GM23338 (cell line): ENCODE data around the gene EIF2D.

Source experiments
- CREB1 ChIP-seq: fragments of 250-450 bp; sonication (Bioruptor Pico); IDR thresholded peaks from 2 replicates; pipeline ENCODE4 v1.5.0; 2020; ENCODE audit warnings: low read depth, mild to moderate bottlenecking, moderate library complexity
- EZH2 ChIP-seq: fragments of 200-600 bp; sonication (generic); IDR thresholded peaks from one replicate; pipeline ENCODE4 v1.8.0; 2017; ENCODE audit warnings: antibody characterized with exemption, mild to moderate bottlenecking, low read depth; ENCODE audit not compliant: unreplicated experiment
- EZH2phosphoT487 ChIP-seq: fragments of 200-600 bp; sonication (generic); IDR thresholded peaks from one replicate; pipeline ENCODE4 v1.8.1; 2018; ENCODE audit warnings: antibody characterized with exemption; ENCODE audit not compliant: unreplicated experiment
- POLR2AphosphoS5 ChIP-seq: IDR thresholded peaks from 2 replicates; pipeline ENCODE4 v1.6.1; 2016; ENCODE audit warnings: antibody characterized with exemption, low read depth
- TF ChIP-seq, protein P1 (sequence below), 2 experiments: fragments of 200-600 bp in 1 of 2; sonication (generic) in 1 of 2; conservative IDR thresholded peaks; 2 replicates each; pipeline versions ENCODE4 v1.5.1 to v1.6.1; 2016 to 2017; ENCODE audit warnings: antibody characterized with exemption in 2 of 2, low read depth in 2 of 2, mild to moderate bottlenecking in 2 of 2, moderate library complexity in 1 of 2
- TF ChIP-seq, protein P2 (sequence below): IDR thresholded peaks from 2 replicates; pipeline ENCODE4 v1.6.1; 2016; ENCODE audit warnings: antibody characterized with exemption
- TF ChIP-seq, protein P3 (sequence below): IDR thresholded peaks from one replicate; pipeline ENCODE4 v1.6.1; 2018; ENCODE audit warnings: antibody characterized with exemption; ENCODE audit not compliant: unreplicated experiment

DNA sequence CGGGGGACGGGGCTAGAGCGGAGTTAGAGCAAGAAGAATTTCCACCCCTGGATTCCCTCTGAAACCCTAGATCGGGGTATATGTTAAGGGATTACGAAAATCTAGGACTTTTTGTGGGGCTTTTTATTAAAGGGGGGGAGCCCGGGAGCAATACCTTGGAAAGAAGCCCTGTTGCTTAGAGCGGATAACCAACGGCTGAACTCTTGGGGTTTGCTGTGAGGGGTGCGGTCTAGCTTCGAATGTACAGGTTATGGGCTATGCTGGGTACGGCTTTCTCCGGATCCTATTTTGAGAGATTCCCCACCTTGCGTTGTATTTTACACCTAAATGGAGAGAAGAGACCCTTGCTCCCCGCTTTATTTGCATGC is 23.7 kb upstream of the EIF2D start:
- TF ChIP-seq EZH2phosphoT487: no peak
- TF ChIP-seq, protein P1, sequence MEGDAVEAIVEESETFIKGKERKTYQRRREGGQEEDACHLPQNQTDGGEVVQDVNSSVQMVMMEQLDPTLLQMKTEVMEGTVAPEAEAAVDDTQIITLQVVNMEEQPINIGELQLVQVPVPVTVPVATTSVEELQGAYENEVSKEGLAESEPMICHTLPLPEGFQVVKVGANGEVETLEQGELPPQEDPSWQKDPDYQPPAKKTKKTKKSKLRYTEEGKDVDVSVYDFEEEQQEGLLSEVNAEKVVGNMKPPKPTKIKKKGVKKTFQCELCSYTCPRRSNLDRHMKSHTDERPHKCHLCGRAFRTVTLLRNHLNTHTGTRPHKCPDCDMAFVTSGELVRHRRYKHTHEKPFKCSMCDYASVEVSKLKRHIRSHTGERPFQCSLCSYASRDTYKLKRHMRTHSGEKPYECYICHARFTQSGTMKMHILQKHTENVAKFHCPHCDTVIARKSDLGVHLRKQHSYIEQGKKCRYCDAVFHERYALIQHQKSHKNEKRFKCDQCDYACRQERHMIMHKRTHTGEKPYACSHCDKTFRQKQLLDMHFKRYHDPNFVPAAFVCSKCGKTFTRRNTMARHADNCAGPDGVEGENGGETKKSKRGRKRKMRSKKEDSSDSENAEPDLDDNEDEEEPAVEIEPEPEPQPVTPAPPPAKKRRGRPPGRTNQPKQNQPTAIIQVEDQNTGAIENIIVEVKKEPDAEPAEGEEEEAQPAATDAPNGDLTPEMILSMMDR (conservative IDR thresholded peaks at IDR 0.05; ENCODE audit: low read depth in 2 of 2): no peak
- no peak for TF ChIP-seq POLR2AphosphoS5
- TF ChIP-seq EZH2: no peak
- TF ChIP-seq CREB1 (CRISPR knock-in tag): no peak
- TF ChIP-seq, protein P2, sequence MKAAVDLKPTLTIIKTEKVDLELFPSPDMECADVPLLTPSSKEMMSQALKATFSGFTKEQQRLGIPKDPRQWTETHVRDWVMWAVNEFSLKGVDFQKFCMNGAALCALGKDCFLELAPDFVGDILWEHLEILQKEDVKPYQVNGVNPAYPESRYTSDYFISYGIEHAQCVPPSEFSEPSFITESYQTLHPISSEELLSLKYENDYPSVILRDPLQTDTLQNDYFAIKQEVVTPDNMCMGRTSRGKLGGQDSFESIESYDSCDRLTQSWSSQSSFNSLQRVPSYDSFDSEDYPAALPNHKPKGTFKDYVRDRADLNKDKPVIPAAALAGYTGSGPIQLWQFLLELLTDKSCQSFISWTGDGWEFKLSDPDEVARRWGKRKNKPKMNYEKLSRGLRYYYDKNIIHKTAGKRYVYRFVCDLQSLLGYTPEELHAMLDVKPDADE: no peak
- TF ChIP-seq, protein P3, sequence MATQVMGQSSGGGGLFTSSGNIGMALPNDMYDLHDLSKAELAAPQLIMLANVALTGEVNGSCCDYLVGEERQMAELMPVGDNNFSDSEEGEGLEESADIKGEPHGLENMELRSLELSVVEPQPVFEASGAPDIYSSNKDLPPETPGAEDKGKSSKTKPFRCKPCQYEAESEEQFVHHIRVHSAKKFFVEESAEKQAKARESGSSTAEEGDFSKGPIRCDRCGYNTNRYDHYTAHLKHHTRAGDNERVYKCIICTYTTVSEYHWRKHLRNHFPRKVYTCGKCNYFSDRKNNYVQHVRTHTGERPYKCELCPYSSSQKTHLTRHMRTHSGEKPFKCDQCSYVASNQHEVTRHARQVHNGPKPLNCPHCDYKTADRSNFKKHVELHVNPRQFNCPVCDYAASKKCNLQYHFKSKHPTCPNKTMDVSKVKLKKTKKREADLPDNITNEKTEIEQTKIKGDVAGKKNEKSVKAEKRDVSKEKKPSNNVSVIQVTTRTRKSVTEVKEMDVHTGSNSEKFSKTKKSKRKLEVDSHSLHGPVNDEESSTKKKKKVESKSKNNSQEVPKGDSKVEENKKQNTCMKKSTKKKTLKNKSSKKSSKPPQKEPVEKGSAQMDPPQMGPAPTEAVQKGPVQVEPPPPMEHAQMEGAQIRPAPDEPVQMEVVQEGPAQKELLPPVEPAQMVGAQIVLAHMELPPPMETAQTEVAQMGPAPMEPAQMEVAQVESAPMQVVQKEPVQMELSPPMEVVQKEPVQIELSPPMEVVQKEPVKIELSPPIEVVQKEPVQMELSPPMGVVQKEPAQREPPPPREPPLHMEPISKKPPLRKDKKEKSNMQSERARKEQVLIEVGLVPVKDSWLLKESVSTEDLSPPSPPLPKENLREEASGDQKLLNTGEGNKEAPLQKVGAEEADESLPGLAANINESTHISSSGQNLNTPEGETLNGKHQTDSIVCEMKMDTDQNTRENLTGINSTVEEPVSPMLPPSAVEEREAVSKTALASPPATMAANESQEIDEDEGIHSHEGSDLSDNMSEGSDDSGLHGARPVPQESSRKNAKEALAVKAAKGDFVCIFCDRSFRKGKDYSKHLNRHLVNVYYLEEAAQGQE: no peak
